ENCODE measurements around the gene FBXL22. TPM values are rescaled to one million over a fixed set of nuclear protein-coding genes. Genes with fewer than 3 reads are reported as not detected.
A peak's percentile ranks its signal among the peaks of the same experiment; 100 is the strongest.

Gene FBXL22
- total RNA-seq, 1 donor from 2014 or later = 1.2 TPM

DNA sequence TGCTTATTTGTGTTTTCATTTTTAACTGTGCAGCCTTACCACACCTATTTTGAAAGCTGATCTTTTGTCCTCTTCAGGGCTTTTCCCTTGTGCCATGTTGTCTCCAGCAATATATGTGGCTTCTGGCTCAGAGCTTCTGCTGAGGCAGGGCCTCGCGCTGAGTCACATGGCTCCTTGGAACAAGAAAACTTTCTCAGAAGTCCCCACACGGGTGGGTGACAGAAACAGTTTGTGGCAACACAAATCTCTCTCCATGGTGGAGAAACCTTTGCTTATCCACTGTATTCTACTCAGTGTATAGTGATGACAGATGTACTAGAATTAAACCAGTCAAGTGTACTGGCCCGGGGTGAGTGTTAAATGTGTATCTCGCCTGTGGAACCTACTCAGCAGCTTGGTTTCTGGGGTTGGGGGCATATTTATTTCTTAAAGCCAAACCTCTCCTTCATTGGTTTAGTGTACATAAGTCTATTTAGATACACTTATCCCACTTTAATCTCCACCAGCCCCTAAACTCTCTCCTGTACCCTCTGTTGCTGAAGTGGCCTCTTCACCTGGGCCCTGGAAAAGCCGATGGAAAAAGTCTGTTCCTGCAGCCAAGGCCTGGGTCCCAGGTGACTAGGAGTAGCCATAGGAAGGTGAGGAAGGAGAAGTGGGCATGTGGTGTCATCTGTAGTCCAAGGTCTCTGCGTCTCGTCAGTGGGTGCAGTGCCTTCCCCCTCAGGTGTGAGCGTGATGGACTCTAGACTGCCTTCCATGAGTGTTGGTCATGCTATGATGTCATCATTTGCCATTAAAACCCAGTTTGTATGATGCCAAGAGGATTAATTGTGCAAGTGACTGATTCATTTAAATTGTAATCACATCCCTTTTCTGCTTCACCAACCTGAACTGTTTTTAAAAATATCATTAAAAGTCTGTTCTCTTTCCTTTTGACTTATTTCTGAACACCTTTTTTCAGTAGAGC is 3.2 kb upstream of the FBXL22 start:
- peak; percentile 12 for ATAC-seq

DNA sequence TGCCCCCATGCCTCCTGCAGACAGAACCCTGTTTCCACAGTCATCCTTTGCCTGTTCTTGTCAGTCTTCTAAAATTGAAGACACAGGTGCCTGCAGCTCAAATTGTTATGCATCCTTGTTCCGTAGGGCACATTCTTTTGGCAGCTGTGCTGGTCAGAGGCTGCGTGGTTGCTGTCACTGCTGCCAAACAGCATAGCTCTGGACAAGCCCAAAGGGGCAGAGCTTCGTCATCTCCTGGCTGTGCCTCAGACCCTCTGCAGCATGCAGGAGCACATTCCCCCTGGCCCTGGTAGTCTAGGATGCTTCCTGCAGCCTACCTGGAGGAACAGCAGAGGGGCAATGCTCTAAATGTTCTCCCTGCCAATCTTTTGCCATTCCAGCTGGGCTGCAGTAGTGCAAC is 2.1 kb upstream of the FBXL22 start:
- ATAC-seq = no peak

DNA sequence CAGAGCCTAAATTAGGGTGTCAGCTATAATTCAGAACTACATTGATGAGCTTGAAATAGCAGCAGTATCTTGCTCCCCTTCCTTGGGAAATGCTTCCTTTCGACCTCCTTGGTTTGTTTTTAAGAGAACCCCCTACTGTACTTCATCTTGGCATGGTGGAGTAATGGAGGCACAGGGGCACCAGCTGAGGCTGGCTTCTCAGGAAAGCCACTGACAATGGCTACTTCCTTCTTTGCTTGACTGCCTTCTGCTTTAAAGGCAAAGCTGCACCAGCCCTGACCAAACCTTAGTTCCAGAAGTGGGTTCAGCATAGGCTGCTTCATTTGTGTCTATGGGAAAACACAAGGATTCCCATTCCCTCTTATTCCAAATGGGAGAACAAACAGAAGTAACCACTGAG is 1.5 kb upstream of the FBXL22 start:
- ATAC-seq = no peak

DNA sequence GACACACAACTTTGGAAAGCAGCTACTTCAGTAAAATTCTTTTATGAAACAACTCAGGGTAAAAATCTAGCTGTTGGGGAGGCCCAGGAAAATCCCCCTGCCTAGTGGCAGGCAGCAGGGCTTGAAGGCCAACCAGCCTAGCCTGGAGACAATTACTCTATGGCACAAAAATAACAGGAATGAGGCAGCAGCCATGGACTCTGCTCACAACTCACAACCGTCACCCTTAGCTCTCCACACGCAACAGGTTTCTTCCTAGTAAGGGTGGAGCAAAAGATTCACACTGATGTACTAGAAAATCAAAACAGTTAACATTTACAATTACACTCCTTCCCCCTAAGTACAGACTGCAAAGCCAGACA is 530 bp upstream of the FBXL22 start:
- ATAC-seq = no peak

DNA sequence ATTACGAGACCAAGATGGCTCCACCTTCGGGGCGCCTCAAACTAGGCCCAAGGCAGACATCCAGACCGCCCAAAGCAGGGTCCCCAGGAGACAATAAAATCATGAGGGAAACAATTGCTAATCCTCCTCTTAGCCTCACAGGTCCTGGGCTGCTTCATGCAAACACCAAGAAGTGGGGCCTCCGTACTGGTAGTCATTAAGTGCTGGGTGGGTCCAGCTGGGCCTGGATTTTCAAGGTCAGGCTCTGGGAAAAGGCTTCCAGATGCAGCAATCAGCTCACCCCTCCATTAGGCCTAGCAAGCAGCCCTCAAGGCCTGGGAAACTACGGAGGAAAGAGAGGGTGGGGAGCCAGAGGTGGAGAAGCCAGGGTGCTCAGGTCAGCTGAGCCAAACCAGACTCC is 634 bp downstream of the FBXL22 start:
- no peak for ATAC-seq

DNA sequence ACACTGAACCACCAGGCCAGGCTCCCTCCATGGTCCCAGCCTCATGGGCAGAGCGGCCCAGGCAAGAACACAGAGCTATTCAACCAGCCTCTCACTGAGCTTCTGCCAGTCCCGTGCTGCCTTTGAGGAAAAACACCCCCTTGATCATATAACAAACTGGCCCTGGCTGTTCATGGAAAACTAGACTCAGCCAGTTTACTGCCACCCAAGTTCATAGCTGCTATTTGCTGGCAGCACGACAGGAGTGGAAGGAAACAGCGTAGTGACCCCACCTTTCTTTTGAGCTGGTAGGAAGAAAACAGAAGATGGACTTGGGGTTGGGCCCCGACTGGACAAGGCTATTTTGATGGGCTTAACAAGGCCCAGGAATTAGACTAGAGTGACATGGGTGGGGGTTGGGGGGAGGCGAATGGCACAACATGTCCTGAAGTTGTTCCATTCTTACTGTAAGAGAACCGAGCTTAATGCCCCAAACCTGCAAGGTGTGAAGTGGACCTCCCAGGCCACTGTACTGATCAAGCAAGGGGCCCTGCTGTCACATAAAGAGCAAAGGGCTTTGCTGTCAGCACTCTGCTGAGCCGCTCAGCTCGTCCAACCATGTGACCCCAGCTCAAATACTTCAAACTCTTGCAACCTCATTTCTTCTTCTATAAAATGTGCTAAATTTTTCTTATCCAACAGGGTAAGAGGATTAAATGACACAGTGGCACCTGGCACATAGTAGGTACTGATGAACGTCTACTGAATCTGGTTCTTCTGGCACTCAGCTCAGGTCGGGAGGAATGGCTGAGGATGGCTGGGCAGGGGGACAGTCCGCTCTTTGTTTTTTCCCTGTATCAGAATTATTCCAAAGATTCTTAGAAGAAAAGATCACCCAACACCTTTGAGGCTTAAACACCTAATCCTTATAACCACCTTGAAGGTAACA is 1.6 kb downstream of the FBXL22 start:
- no peak for ATAC-seq

DNA sequence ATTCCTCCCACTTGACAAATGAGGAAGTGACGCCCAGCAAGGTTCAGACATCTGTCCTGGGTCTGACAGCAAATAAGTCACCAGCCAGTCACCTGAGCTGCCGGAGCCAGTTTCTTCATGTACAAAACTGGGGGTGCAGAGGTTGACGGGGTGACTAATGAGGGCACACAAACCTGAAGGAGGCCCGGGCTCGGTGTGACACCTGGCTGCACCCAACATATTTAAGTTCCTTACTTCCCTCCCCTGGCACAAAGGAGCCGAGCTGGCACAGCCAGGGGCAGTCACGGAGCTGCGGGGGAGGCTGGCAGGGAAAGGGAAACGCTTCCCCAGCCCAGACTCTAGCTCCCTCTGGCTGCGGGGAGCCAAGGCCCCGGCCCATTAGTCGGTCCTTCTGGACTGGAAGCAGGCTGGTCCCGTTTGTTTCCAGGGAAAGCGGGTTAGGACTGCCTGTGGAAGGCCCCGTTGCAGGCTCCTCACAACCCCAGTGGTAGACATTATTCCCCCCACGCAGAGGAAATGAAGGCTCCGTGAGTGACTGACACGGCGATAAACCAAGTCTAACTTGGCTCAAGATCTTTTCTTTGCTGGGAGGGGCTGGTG is 2.3 kb downstream of the FBXL22 start:
- ATAC-seq = peak; percentile 73

DNA sequence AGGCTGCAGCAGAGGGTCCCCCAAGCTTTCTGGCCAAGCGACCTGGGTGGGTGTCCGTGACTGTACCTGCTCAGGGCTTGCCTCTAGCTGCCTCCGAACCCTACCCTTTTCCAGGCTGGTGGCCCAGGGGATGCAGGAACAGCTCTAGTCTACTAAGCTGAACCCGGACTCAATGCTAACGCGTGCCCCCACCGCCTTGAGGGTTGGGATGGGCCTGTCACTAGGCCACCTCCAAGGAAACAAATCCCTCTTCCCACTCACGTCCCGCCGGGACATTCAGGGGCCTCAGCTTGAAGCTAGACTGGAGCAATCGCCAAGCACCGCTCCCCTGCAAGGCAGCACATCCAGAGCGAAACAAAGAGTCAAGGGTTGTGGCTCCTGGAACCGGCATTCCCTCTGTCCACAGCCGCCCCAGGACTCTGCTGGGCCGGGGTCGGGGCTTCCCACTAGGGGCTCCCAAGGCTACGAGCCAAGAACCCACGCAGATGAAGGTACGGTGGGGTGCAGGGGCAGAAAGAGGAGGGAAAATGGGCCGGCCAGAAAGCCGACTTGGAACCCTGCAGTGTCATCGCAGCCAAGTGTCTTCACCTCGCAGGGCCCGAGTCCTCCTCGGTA is 2.9 kb downstream of the FBXL22 start:
- ATAC-seq = peak; percentile 2

DNA sequence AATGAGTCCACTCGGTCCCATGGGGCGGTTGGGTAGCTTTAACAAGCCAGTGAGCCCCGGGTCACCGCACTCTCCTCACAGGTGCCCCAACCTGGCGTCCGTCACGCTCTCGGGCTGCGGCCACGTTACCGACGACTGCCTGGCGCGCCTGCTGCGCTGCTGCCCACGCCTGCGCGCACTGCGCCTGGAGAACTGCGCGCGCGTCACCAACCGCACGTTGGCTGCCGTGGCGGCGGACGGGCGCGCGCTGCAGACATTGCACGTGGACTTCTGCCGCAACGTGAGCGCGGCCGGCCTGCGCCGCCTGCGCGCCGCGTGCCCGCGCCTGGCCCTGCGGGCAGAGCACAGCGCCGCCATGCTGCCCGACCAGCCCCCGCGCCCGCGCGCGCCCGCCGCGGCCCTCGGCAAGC is 3.4 kb downstream of the FBXL22 start:
- ATAC-seq = peak; percentile 74

DNA sequence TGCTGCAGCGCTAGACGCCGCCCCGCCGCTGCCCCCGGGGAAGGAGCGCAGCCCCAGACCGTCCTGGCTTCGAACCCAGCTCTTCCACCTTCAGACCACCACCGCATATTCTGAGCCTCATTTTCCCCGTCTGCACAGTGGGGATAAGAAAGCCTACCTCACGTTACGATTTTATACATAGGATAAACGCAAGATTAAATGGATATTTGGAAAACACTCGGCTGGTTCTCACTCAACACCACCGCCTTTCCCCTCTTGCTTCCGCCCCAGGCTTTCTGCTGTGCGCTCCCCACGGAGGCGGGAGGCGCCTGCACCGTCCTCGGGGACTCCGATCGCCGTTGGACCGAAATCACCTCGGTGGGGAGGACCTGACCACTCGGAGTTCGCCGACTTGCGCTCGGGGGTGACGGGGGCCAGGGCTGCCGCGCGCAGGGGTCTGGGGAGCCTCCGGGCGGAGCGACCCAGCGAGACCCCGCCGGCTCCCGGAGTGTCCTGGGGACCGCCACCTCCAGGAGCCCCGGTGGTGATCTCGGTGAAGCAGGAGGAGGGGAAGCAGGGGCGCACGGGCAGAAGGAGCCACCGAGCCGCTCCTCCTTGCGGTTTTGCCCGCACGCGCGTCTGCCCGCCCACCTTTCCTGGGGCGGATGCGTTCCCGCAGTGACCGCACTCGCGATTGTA is 4.0 kb downstream of the FBXL22 start:
- ATAC-seq = peak; percentile 0

DNA sequence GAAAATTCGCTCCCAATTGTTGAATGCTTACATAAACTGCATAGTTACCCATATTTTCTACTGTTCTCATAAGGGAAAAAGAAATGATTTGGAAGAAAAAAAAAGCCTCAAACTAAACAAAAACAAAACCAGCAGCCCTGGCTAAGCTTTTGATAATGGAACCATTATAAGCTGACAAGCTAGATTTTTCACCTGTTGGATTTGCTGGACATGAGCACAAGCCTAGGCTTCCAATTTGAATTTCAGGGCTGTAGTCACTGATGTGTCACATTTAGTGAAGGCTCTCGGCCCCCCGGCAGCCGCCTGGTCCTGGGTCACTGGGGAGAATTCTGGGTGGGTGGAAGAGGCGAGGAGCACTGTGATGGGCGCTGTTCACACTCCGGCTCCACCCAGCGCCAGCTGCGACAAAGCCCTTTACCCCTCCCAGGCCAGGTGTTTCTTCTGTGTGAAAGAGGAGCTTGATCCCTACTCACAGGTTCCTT is 4.6 kb downstream of the FBXL22 start:
- ATAC-seq = no peak

DNA sequence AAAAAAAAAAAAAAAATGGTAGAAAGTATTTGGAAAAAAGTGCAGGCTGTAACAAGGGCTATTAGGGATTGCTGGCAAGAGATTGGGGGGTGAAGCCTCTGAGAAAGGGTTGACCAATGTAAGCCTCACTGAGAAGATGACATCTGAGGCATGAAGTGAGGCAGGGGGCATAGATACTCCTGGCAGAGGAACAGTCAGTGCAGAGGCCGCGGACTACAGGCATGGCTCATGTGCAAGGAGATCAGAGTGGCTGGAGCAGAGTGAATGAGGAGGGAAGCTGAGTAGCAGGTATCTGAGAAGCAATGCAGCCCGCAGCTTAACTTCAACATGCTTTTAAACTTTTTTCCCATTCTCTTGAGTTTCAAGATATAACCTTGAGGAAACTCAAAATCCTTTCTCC is 5.4 kb downstream of the FBXL22 start:
- ATAC-seq = no peak

DNA sequence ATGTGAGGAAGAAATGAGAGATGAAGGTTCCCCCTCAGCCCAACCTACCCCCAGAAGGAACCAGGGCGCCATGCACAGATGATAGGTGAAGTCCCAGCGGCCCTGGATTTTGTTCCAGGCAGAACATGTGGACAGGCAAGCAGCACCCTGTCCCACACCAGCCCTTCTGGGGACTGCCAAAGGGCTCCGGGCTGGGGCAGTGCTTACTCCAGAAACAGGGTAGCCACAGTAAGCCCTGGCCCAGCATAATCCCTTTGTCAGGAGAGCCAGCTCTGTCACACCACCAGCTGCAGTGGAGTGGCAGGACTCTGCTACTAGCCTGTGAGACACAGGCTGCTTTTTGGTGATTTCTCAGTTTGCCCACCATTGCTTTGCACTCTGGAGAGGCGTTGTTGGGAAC is 6.3 kb downstream of the FBXL22 start:
- ATAC-seq = no peak

DNA sequence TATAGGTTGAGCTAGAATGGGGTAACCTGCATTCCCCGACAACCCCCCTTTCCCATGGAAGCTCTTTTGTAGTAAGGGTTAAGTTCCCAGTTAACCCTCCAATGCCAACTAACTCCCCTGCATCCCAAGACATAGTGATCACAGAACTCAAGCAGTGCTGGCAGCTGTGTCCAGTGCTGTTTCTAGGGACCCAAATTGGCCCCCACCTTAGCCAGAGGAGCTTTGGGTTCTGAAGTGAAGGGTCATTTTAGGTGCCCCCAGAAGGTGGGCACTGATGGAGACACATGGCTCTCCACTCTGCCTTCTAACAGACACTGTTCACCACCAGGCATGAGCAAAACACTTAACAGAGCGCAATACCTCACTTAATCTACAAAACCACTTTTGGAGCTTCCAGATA is 7.1 kb downstream of the FBXL22 start:
- ATAC-seq = no peak

DNA sequence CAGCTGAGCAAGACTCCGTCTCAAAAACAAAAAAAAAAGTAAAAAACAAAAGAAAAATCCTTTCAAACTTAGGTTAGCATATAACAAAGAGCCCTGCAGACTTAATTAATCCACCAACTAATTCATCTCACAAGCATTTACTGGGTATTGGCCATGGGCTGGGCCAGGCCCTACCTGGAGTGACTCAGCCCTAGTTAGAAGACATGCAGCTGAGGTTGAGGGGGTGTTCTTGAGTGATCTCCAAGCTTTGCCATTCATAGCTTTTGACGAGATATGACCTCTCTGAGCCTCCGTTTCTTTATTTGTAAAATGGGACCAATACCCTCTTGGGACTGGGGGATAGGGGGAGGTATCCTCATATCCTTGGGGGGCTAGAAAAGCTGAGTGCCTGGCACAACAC is 7.8 kb downstream of the FBXL22 start:
- ATAC-seq = peak; percentile 42

DNA sequence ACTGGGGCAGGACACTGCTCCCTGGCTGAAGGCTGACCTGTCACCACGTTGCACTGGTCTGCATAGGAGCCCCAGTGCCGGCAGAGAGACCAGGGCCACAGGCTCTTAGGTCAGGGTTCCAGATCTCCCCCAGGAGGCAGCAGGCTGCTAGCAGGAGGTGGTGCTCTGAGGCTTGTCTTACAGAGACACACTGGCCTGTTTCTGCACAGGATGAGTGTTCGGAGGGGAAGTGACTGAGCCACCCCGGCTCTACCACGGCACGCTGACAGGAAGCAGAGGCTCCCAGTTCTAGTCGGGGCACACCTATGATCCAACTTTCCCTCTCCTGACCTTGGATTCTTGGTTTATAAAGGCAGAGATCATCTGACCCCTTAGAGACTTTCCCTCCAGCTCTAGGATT is 8.6 kb downstream of the FBXL22 start:
- no peak for ATAC-seq

DNA sequence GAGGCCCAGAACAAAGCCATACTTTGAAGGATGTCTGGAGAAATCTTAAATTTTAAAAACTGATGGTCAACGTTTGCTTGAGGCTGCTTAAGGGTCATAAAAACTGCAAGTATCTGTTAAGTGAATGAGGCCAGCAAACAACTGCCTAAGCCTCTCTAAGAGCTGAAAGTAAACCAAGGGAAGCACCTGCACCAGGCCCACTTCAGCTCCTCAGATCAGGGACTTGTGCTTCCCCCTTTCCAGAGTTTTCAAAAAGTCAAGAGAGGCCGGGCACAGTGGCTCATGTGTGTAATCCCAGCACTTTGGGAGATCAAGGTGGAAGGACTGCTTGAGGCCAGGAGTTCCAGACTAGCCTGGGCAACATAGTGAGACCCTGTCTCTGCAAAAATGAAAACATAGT is 9.1 kb downstream of the FBXL22 start:
- ATAC-seq = no peak

DNA sequence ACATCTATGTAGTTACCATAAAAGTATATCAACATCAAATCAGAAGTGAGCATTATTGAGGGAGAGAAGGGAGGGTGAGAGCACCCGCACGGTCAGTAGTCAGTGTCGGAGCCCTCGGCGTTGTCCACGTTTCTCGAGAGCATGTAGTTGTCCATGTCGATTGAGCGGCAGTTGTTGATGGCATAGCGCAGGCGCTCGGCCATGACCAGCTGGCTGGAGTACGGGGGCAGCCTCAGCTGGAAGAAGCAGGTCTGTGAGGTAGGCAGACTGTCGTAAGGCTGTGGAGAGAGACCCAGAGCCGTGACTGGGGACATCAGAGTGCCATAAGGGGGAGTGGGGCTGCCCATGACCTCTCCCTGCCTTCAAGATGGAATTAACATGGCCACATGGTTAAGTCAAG is 11.8 kb downstream of the FBXL22 start:
- no peak for ATAC-seq

DNA sequence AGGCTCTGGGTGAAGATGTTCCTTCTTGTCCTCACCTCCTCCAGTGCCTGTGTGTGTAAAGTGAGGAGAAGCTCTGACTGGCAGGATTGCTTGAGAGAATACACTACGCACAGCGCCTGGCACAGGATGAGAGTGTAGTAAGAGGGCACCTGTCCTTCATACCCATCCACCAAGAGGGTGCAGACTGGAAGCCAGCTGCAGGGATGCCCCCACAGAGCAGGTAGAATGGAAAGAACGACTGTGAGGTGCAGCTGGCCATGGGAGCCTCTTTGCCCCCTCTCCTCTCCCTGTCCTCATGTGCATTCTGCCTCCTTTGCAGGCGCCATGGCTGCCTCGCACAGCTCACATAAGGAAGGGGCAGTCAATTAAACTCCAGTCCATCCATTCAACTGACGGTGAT is 12.3 kb downstream of the FBXL22 start:
- no peak for ATAC-seq

DNA sequence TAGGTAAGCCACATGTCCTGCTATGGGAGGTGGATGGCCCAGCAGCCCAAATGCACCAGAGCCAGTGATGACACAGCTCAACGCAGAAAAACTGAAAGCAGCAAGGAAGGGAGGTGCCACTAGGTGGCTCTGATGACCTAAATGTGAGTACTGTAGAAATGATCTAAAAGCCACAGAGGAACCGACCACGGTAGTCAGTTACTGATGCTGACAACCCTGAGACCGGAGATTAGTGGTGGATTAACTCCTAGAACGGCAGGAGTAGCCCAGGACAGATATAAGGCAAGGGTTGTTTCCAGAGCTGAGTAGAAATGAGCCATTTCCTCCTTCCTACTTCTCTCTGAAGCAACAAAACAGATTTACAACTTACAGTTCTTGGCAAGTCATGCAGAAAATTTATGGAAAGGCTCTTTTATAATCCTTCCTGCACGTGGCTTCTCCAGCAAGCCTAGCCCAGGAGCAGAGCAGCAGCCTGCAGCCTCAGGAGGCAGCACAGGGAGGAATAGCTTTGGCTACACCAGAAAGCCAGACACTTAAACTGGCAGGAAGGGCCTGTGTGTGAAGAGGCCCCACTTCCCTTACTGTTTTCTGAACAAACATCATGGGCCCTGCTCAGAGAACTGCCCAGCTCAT is 13.1 kb downstream of the FBXL22 start:
- peak; percentile 89 for ATAC-seq

DNA sequence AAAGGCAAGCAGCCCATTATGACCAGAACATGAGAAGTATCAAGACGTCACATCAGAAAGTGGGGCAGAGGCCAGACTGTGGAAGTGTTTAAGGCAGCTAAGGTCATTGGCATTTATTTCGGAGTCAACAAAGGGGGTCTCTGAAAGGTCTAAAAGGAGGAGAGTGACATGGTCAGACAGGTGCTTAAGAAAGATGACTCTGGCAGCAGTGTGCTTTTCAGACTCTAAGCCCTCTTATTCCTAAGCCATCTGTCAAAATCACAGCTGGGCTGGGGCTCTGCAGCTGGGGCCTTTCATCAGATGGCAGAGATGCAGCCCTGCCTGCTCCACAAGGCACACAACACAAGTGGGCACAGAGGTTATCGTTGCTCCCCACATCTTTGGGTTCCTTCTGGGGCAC is 14.0 kb downstream of the FBXL22 start:
- ATAC-seq = no peak

Measured in esophagus mucosa (tissue), 1 donor.